ENCODE results near the gene SNX2.
"Not testable (repeated sequence)": the region's sequence is repeated elsewhere in the genome, so short reads cannot be mapped to it uniquely, and the experiment has no call there.

SNX2 gene

DNA sequence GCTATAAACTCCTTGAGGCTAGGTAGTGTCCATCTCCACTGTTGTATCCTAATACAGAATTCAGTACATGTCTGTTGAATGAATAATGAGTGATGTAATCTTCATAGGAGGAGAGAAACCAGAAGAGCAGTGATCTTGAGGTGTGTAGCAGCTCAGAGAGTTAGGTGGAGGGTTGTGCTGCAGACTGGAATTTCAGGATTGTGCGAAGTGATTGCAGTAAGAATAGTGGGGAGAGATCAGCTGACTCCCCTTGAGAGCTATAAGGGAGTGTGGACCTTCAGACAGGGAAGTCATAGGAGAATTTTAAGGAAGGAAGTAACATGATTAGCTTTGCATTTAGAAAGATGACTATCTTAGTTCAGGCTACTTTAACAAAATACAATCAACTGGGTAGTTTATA lies 74.9 kb downstream of the SNX2 start:
- TF ChIP-seq, protein P1, sequence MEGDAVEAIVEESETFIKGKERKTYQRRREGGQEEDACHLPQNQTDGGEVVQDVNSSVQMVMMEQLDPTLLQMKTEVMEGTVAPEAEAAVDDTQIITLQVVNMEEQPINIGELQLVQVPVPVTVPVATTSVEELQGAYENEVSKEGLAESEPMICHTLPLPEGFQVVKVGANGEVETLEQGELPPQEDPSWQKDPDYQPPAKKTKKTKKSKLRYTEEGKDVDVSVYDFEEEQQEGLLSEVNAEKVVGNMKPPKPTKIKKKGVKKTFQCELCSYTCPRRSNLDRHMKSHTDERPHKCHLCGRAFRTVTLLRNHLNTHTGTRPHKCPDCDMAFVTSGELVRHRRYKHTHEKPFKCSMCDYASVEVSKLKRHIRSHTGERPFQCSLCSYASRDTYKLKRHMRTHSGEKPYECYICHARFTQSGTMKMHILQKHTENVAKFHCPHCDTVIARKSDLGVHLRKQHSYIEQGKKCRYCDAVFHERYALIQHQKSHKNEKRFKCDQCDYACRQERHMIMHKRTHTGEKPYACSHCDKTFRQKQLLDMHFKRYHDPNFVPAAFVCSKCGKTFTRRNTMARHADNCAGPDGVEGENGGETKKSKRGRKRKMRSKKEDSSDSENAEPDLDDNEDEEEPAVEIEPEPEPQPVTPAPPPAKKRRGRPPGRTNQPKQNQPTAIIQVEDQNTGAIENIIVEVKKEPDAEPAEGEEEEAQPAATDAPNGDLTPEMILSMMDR (IDR thresholded peaks at IDR 0.05; ENCODE audit: low read depth, low read length), result no peak
- Histone ChIP-seq H3K4me3 (ENCODE audit: low read depth, low read length) (no peak overlapping the region), H3K27ac (no peak overlapping the region), H3K36me3 (peaks cover 2% of the 10 kb centered on the region; the same call in 1 of the 2 replicates), H3K9me3 (ENCODE audit: severe bottlenecking) (no peaks in the 10 kb centered on the region), H3K27me3 (ENCODE audit: insufficient read depth, low read depth, severe bottlenecking) (no peaks in the 10 kb centered on the region)
- DNase-seq, result no peak

DNA sequence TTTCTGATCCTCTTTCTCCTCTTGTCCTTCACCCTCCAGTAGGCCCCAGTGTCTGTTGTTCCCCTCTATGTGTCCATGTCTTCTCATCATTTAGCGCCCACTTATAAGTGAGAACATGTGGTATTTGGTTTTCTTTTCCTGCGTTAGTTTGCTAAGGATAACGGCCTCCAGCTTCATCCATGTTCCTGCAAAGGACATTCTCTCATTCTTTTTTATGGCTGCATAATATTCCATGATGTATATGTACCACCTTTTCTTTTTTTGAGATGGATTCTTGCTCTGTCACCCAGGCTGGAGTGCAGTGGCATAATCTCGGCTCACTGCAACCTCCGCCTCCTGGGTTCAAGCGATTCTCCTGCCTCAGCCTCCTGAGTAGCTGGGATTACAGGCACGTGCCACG lies 82.7 kb downstream of the SNX2 start:
- not testable (repeated sequence) for H3K4me3 ChIP-seq (ENCODE audit: low read depth, low read length); H3K27me3 ChIP-seq (ENCODE audit: insufficient read depth, low read depth, severe bottlenecking); H3K36me3 ChIP-seq

DNA sequence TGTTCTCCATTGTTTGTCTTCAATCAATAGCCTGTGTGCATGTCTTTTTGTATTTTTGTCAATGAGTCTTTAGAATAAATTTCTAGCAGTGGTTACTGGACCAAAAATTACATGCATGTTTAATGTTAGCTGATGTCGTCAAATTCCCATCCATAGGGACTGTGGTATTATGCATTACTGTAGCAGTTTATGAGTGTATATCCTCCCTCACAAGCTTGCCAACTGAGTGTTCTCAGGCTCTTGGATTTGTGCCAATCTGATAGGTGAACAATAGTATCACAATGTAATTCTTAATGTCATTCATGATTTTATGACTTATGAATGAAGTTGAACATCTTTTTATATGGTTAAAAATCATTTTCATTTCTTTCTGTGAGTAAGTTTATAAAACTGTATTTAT lies 83.6 kb downstream of the SNX2 start:
- Histone ChIP-seq H3K36me3 (no peaks in the 10 kb centered on the region), H3K4me3 (ENCODE audit: low read depth, low read length) (no peak overlapping the region), H3K27me3 (ENCODE audit: insufficient read depth, low read depth, severe bottlenecking) (no peaks in the 10 kb centered on the region), H3K9me3 (ENCODE audit: severe bottlenecking) (no peaks in the 10 kb centered on the region), H3K27ac (no peak overlapping the region)
- no peak for DNase-seq
- TF ChIP-seq, protein P1 (IDR thresholded peaks at IDR 0.05; ENCODE audit: low read depth, low read length), result no peak

More for the DNA sequence above, 82.7 kb downstream of the SNX2 start:
- not testable (repeated sequence) for H3K9me3 ChIP-seq (ENCODE audit: severe bottlenecking); DNase-seq; H3K27ac ChIP-seq

DNA sequence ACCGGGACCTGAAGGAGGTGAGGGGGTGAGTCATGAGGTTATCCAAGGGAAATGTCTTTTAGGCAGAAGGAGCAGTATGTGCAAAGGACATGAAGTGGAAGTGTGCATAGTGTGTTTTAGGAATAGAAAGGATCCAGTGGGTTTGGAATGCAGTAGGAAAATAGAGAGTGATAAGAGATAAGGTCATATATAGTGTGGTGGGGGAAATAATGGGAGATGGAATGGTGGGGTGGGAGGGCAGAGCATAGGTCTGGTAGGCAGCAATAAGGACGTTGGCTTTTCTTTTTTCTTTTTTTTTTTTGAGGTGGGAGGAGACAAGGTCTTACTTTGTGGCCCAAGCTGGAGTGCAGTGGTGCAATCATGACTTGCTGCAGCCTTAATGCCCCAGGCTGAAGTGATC lies 88.4 kb downstream of the SNX2 start:
- TF ChIP-seq, protein P1 (IDR thresholded peaks at IDR 0.05; ENCODE audit: low read depth, low read length), result no peak
- Histone ChIP-seq H3K4me3 (ENCODE audit: low read depth, low read length) (no peak overlapping the region), H3K27ac (no peak overlapping the region), H3K36me3 (no peaks in the 10 kb centered on the region), H3K27me3 (ENCODE audit: insufficient read depth, low read depth, severe bottlenecking) (no peaks in the 10 kb centered on the region), H3K9me3 (ENCODE audit: severe bottlenecking) (no peaks in the 10 kb centered on the region)
- DNase-seq, result no peak

DNA sequence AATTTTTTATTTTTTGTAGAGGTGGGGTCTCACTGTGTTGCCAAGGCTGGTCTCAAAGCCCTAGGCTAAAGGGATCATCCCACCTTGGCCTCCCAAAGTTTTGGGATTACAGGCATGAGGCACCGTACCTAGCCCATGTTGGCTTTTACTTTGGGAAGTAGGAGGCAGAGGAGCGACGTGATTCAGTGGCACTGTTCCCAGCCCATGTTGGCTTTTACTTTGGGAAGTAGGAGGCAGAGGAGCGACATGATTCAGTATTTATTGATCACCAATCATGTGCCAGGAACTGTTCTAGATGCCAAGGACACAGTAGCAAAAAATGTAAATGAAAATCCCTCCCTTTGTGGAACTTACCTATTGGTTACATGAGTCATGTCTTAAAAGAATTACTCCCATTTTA lies 88.8 kb downstream of the SNX2 start:
- Histone ChIP-seq H3K36me3 (no peaks in the 10 kb centered on the region), H3K9me3 (ENCODE audit: severe bottlenecking) (no peaks in the 10 kb centered on the region), H3K27ac (no peak overlapping the region), H3K4me3 (ENCODE audit: low read depth, low read length) (no peak overlapping the region), H3K27me3 (ENCODE audit: insufficient read depth, low read depth, severe bottlenecking) (no peaks in the 10 kb centered on the region)
- TF ChIP-seq, protein P1 (IDR thresholded peaks at IDR 0.05; ENCODE audit: low read depth, low read length), result no peak
- no peak for DNase-seq

DNA sequence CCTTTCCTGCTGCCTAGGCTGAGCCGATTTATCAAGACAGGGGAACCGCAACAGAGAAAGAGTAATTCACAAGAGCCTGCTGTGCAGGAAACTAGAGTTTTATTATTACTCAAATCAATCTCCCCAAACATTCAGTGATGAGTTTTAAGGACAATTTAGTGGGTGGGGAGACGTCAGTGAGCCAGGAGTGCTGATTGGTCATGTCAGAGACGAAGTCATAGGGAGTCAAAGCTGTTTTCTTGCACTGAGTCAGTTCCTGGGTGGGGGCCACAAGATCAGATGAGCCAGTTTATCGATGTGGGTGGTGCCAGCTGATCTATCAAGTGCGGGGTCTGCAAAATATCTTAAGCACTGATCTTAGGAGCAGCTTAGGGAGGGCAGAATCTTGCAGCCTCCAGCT lies 89.5 kb downstream of the SNX2 start:
- H3K9me3 ChIP-seq (ENCODE audit: severe bottlenecking), result no peaks in the 10 kb centered on the region
- no peak overlapping the region for H3K27ac ChIP-seq
- no peaks in the 10 kb centered on the region for H3K36me3 ChIP-seq
- H3K27me3 ChIP-seq (ENCODE audit: insufficient read depth, low read depth, severe bottlenecking), result no peaks in the 10 kb centered on the region
- H3K4me3 ChIP-seq (ENCODE audit: low read depth, low read length), result no peak overlapping the region
- DNase-seq, result no peak
- TF ChIP-seq, protein P1 (IDR thresholded peaks at IDR 0.05; ENCODE audit: low read depth, low read length), result no peak

All from WERI-Rb-1 (cell line).